ENCODE results near the gene ZNF668. TPM values are rescaled to one million over a fixed set of nuclear protein-coding genes. Genes with fewer than 3 reads are reported as not detected.
A peak's percentile ranks its signal among the peaks of the same experiment; 100 is the strongest.

Gene ZNF668
- total and polyA plus RNA-seq, 2 of the 13 experiments (the other 11 are each of a cell fraction or from before 2014, with no cell fraction given): 3.8 to 9.8 TPM

DNA sequence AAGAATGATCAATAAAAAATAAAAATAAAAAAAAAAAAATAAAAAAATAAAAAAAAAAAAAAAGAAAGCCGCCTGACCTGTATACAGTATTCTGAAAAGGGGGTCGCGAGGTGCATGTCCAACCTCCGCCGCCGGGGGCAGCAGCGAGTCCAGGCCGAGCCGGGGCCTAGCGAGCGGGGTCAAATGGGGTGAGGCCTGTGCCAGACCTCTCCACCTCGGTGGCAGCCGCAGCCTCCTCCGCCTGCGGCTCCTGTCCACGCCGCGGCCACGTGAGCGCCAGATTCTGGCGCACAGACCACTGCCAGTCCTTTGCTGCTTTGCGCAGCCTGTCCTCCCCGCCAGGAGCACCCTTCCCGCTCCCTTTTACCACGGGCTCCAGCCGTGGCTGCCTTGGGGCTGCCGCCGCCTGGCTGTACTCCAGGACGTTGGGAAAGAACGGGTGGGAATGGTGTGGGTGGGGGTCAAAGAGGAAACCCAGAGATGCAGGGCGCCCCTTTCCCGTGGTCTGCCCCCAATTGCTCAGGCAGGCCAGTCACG is 31.7 kb upstream of the ZNF668 start (continued):
- TF ChIP-seq NR0B2 (CRISPR knock-in tag; IDR thresholded peaks at IDR 0.05) (peak; percentile 95), FOXP4 (CRISPR knock-in tag; IDR thresholded peaks at IDR 0.05) (peak; percentile 79), ZNF672 (CRISPR knock-in tag; IDR thresholded peaks at IDR 0.05) (no peak; the same call in 1 of the 2 replicates), EED (CRISPR knock-in tag; IDR thresholded peaks at IDR 0.05) (peak; percentile 70), ZBTB20 (CRISPR knock-in tag; IDR thresholded peaks at IDR 0.05; ENCODE audit: borderline replicate concordance, low read depth) (peak; percentile 96; the same call in 1 of the 2 replicates), ZMYM2 (CRISPR knock-in tag; IDR thresholded peaks at IDR 0.05) (0 out of 2 replicates have a peak, but pooled peaks have one; percentile 49), ZNF670 (CRISPR knock-in tag; IDR thresholded peaks at IDR 0.05; ENCODE audit: borderline replicate concordance) (peak; percentile 95), ZNF101 (CRISPR knock-in tag; IDR thresholded peaks at IDR 0.05; ENCODE audit: borderline replicate concordance, low read depth) (peak; percentile 50; the same call in 1 of the 2 replicates), JDP2 (CRISPR knock-in tag; IDR thresholded peaks at IDR 0.05; ENCODE audit: borderline replicate concordance) (peak; percentile 43; the same call in 1 of the 2 replicates), HES4 (CRISPR knock-in tag; IDR thresholded peaks at IDR 0.05; ENCODE audit: borderline replicate concordance) (peak; percentile 96), ZNF274 (CRISPR knock-in tag; IDR thresholded peaks at IDR 0.05) (peak; percentile 98), SKI (IDR thresholded peaks at IDR 0.05; ENCODE audit: partially characterized antibody) (peak; percentile 97), ZNF660 (CRISPR knock-in tag; IDR thresholded peaks at IDR 0.05; ENCODE audit: borderline replicate concordance, low read depth) (peak; percentile 79; the same call in 1 of the 2 replicates), ZNF276 (CRISPR knock-in tag; IDR thresholded peaks at IDR 0.05; ENCODE audit: low read depth) (0 out of 2 replicates have a peak, but pooled peaks have one; percentile 67), ZNF33B (CRISPR knock-in tag; IDR thresholded peaks at IDR 0.05) (0 out of 2 replicates have a peak, but pooled peaks have one; percentile 80), CHD2 (IDR thresholded peaks at IDR 0.05; ENCODE audit: low read depth, low read length) (no peak), YEATS2 (CRISPR knock-in tag; IDR thresholded peaks at IDR 0.05; ENCODE audit: borderline replicate concordance) (peak; percentile 89), ZNF720 (CRISPR knock-in tag; IDR thresholded peaks at IDR 0.05) (no peak; the same call in 1 of the 2 replicates), PRDM4 (CRISPR knock-in tag; IDR thresholded peaks at IDR 0.05; ENCODE audit: borderline replicate concordance) (0 out of 2 replicates have a peak, but pooled peaks have one; percentile 78)
- TF ChIP-seq, protein P1, sequence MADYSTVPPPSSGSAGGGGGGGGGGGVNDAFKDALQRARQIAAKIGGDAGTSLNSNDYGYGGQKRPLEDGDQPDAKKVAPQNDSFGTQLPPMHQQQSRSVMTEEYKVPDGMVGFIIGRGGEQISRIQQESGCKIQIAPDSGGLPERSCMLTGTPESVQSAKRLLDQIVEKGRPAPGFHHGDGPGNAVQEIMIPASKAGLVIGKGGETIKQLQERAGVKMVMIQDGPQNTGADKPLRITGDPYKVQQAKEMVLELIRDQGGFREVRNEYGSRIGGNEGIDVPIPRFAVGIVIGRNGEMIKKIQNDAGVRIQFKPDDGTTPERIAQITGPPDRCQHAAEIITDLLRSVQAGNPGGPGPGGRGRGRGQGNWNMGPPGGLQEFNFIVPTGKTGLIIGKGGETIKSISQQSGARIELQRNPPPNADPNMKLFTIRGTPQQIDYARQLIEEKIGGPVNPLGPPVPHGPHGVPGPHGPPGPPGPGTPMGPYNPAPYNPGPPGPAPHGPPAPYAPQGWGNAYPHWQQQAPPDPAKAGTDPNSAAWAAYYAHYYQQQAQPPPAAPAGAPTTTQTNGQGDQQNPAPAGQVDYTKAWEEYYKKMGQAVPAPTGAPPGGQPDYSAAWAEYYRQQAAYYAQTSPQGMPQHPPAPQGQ (CRISPR knock-in tag; IDR thresholded peaks at IDR 0.05; ENCODE audit: borderline replicate concordance): peak; percentile 73; the same call in 1 of the 2 replicates

Measured in HepG2 (cell line).